ENCODE results near the gene SLC12A3. TPM values are rescaled to one million over a fixed set of nuclear protein-coding genes. Genes with fewer than 3 reads are reported as not detected.
A peak's percentile ranks its signal among the peaks of the same experiment; 100 is the strongest.

SLC12A3 gene
- total RNA-seq, 1 experiment from 2014 or later = not detected

DNA sequence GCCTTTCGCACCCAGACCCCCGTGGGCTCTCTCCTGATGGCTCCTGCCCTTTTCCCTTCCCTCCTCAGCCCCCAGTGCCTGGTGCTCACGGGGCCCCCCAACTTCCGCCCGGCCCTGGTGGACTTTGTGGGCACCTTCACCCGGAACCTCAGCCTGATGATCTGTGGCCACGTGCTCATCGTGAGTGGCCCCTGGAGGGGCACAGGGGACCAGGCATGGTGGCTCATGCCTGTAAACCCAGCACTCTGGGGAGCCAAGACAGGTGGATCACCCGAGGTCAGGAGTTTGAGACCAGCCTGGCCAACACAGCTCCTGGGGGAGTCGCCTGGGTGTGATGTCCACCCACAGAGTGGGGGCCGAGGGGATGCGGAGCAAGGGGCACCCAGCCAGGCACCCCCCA lies 21.3 kb downstream of the SLC12A3 start:
- no peak for DNase-seq (ENCODE audit: low read depth)

DNA sequence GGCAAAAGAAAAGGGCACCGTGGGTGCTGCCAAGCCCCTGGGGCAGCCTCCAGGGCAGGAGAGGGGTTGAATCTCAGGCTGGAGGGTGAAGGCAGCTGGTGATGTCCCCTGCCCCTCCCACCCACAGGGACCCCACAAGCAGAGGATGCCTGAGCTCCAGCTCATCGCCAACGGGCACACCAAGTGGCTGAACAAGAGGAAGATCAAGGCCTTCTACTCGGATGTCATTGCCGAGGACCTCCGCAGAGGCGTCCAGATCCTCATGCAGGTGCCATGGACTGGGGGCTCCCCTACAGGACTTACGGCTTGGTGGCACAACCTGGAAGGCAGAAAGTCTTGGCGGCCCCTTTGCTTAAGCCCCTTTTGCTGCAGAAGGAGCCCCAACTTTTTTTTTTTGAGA lies 21.8 kb downstream of the SLC12A3 start:
- DNase-seq (ENCODE audit: low read depth) = no peak

DNA sequence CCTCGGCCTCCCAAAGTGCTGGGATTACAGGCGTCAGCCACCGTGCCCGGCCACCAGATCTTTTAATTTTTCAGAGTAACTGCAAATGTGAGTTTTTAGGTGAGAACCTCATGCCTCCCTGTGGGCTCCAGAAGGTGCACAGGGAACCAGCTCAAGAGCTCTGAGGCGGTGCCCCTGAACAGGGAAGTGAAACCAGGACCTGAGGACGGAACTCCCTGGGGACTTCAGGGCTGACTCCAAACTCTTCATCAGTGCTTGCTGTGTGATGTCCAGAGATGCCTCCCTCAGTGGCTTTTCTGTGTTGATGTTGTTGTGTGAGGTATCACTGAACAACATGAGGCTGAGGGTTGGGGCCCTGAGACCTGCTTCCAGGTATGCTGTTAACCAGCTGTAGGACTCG lies 23.8 kb downstream of the SLC12A3 start:
- no peak for DNase-seq (ENCODE audit: low read depth)

DNA sequence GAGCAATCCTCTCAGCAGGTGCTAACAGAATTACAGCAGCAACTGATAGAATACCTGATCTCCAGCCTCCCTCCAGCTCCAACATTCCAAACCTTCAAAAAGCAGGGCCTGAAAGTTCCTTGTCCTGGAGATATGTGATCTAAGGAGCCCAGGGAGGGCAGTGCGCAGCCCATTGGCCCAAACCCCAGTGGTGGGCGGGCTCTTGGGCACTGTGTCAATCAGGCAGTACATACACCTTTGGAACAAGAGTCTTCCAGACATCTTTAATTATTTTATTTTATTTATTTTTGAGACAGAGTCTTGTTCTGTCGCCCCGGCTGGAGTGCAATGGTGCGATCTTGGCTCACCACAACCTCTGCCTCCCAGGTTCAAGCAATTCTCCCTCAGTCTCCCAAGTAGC lies 24.2 kb downstream of the SLC12A3 start:
- DNase-seq (ENCODE audit: low read depth) = no peak

DNA sequence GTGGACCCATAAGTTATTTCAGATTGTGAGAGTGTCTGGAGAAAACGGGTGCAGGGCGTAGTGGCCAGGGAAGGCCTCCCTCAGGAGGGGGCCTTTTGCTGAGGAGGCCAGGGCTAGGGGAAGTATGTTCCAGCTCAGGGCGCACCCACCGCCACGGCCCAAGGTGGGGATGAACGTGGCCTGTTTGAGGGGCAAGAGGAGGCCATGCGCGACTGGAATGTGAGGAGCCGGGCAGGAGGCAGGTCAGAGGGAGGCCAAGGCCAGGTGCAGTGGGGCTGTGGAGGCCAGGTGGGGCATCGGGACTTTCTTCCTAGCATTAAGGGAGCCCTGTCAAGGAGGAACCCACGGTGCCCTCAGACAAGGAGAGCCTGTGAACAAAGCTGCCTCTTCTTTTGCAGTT lies 26.7 kb downstream of the SLC12A3 start:
- DNase-seq (ENCODE audit: low read depth) = no peak

DNA sequence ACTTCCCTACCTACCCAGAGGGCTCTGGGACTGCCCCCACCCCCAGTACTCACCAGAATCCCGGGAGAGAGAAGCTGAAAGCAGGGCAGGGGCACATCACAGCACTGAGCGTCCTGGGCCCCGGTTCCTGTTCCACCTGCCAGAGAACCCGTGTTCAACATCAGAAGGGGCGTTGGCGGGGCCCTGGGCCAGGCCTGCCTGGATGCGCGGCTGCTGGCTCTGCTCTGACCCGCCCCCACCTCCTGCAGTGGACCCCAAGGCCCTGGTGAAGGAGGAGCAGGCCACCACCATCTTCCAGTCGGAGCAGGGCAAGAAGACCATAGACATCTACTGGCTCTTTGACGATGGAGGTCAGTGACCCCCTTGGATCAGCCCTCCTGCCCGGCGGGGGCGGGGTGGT lies 27.7 kb downstream of the SLC12A3 start:
- DNase-seq (ENCODE audit: low read depth) = no peak

DNA sequence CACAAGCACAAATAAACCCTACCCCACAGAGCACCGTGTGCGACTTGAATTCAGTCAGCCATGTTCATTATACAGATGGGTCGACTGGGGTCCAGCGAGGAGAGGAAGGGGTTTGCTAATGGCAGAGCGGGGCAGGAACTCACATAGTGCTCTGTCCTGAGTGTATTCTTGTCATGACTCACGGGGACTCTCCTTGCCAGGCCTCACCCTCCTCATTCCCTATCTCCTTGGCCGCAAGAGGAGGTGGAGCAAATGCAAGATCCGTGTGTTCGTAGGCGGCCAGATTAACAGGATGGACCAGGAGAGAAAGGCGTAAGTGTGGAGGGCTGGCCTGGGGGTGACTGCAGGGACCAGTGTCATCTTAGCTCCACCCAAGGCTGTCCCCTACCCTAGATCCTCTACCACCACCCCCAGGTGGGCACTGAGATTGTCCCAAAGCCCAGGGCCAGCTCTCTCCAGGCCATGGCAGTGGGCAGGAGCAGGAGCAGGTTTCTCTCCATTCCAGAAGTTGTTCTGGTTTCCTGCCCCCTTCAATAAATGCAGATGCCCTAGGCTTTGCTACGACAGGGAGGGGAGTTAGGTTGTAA lies 29.4 kb downstream of the SLC12A3 start:
- no peak for DNase-seq (ENCODE audit: low read depth)

DNA sequence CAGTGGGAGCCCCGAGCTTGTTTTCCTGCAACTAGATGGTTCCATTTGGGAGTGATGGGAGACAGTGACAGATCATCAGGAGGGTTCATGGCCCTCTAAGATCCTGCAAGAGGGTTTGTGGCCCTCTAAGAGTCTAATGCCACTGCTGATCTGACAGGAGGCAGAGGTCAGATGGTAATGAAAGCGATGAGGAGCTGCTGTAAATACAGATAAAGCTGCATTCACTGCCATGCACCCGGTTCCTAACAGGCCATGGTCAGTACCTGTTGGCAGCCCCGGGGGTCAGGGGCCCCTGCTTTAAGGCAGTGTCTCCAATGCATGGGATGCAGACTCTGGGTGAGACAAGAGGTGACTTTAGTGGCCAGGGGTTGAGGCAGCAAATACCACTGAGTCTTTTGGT lies 30.8 kb downstream of the SLC12A3 start:
- no peak for DNase-seq (ENCODE audit: low read depth)

DNA sequence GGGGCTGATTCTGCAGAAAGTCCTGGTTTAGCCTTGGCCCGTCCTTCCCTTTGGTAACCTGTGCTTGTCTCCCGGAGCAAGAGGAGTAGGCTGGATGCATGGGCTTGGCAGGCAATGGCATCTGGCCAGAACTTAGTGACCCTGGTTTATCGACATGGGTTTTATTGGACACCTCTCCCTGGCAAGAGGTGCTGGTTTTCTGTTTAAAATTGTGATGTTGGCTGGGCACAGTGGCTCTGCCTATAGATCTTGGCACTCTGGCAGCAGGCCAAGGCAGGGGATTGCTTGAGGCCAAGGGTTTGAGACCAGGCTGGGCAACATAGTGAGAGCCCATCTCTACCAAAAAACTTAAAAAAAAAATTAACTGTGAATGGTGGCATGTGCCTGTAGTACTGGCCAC lies 31.2 kb downstream of the SLC12A3 start:
- DNase-seq (ENCODE audit: low read depth) = no peak

DNA sequence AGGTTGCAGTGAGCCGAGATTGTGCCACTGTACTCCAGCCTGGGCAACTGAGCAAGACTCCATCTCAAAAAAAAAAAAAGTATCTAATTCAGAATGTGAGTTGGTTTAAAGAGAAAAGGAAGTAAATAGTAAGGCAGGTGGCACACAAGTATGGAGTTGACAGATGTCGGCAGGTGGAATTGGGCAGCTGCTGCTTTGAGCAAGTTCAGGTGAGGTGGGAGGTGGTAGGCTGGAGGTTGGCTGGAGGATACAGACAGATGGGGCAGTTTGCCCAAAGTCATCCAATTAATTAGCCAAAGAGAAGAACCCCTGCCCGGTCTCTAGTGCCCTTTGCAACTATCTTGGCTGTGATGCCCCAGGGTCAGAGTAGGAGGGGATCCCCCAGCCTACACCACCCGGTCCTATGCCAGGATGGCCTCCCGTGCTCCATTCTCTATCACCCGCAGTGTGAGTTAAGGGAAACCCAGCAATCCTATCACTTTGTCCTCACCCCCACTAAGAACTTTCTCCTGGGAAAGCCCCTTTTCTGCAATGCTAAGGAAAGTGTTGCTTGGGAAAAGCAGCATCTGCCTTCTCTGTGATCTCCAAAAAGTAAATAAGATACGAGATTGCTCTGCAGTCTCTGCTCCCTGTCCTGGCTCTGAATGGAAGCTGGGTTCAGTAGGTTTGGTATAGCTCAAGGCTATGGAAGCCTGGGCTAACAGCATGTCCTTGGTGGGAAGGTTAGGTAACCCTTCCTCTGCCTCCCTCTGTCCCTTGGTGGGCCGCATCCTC lies 32.2 kb downstream of the SLC12A3 start:
- DNase-seq (ENCODE audit: low read depth) = no peak

DNA sequence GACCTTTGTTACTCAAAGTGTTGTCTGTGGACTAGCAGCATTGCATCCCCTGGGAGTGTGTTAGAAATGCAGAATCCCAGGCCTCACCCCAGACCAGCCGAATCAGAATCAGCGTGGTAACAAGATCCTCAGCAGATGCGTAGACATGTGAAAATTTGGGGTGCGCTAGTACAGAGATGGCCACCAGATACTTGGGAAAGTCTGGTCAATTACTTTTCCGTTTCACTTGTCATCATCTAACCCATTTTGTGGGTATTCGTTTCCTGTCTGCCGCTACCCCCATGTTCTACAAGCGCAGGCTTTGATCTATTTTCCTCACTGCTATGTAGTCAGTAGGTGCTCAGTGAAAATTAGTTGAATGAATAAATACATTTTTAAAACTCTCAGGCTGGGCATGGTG lies 33.8 kb downstream of the SLC12A3 start:
- DNase-seq (ENCODE audit: low read depth) = no peak

DNA sequence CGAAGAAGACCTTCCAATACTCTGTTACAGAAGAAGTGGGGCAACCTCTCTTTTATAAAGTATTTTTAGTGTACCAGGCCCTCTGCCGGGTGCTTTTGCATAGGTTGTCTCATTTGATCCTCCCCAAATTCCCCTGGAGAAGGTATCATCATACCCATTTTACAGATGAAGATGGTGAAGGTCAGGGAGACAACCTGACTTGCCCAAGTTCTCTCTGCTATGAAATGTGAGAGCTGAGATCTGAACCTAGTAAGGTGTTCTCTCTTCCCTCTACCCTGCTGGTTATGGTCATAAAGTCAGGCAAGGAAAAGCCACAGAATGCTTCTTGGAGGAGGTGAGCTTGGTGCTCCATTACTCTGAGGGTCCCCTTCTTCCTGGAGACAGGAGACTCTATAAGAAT lies 38.9 kb downstream of the SLC12A3 start:
- no peak for DNase-seq (ENCODE audit: low read depth)

DNA sequence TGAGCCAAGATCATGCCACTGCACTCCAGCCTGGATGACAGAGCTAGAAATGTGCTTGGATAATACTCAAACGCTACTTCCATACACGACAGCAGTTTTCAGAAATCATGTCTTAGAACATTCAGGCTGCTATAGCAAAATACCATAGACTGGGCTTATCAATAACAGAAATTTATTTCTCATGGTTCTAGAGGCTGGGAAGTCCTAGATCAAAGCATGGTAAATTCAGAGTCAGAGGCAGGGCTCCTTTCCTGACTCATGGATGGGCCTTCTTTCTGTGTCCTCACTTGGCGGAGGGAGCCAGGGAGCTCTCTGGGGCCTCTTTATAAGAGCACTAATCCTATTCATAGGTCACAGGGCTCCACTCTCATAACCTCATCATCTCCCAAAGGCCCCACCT lies 42.4 kb downstream of the SLC12A3 start:
- no peak for DNase-seq (ENCODE audit: low read depth)

DNA sequence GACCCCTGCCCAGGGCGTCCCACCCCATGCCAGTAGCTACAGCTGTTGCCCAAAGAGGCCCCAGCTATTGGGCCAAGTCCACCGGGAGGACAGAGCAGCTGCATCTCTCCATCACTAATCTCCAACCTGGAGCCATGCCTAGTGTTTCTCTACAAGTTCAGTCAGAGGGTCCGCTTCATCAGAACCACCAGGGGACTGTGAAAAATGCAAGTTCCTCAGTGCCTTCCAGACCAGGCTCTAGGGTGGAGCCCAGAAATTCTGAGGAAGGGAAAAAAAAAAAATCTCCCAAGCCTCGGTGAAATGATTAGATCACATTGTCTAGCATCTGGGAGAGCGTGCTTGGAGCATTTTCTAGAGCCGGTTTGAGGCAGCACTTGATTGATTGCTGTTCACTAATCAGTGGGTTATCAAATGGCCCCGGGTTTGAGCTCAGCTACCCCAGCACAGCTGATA lies 44.5 kb downstream of the SLC12A3 start:
- DNase-seq (ENCODE audit: low read depth) = no peak

DNA sequence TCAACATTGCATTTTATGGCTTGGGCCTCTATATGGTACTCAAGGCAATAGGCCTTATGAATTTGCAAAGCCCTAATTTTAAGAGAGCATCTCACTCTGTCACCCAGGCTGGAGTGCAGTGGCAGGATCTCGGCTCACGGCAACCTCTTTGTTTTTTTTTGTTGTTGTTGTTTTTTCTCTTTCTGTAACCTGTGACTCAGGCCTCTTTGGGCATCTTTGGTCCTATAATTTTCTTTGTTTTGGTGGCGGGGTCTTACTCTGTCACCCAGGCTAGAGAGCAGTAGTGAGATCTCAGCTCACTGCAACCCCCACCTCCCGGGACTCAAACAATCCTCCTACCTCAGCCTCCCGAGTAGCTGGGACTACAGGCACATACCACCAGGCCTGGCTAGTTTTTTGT lies 45.1 kb downstream of the SLC12A3 start:
- no peak for DNase-seq (ENCODE audit: low read depth)

DNA sequence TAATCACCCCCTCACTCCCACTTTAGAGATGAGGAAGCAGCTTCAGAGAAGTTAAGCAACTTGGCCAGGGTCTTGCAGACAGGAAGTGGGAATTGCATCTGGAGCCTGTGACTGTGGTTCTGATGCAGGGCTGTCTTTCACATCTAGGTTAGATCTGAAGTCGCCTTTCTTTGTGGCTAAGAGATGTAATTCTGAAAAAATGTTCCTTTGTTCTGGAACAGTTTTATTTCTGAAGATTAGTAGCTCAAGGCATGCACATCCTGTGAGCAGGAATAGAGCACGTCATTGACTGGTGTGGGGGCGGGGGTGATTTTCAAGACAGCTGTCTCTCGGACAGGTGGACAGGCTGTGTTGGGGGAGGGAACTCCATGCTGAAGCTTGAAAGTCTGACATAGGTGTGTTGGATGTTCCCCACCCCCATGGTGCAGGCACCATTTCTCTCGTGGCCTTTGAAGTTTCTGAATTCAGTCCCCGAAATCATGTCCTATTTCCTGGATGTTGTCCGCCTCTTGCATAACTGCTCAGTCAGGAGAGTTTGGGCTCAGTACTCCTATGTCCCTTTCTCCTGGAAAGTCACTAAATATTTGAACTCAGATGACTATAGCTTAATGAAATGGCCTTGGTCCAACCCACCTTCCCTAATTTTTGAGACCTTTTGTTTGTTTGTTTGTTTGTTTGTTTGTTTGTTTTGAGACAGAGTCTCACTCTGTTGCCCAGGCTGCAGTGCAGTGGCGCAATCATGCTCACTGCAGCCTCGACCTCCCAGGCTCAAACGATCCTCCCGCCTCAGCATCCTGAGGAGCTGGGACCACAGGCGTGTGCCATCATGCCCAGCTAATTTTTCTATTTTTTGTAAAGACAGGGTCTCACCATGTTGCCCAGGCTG lies 45.9 kb downstream of the SLC12A3 start:
- DNase-seq (ENCODE audit: low read depth) = peak; percentile 81

DNA sequence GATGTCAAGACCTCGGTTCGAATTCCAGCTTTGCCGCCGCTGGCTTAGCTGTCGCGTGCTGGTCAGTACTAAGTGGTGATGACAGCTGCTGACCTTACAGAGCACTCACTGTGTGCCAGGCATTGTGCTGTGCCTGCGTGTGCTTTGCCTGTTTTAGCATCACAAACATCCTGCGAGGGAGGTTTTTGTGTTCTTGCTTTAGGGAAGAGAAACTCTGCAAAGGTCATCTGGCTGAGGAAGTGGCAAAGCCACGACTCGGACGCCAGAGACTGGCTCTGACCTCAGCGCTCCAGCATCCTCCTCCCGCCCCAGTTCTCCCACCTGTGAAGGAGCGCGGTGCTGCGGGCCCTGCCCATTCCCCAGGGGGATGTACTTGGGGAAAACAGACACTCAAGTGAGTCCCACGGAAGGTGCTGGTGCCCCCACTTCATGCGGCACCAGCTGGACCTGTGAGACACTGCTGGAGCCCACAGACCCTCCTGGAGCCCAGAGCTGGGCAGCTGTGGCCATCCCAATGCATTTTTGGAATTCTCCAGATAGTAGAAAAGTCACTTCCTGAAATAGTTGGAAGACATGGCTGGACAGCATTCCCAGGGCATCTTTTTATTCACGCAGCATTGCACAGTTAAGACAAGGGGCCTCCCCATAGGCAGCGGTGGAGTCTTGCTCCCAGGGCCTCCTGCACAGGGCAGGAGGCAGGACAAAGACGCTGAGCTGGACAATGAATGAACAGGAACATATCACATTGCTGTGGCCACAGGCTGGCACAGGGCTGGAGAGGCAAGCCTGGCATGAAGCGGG lies 47.0 kb downstream of the SLC12A3 start:
- DNase-seq (ENCODE audit: low read depth) = peak; percentile 24

DNA sequence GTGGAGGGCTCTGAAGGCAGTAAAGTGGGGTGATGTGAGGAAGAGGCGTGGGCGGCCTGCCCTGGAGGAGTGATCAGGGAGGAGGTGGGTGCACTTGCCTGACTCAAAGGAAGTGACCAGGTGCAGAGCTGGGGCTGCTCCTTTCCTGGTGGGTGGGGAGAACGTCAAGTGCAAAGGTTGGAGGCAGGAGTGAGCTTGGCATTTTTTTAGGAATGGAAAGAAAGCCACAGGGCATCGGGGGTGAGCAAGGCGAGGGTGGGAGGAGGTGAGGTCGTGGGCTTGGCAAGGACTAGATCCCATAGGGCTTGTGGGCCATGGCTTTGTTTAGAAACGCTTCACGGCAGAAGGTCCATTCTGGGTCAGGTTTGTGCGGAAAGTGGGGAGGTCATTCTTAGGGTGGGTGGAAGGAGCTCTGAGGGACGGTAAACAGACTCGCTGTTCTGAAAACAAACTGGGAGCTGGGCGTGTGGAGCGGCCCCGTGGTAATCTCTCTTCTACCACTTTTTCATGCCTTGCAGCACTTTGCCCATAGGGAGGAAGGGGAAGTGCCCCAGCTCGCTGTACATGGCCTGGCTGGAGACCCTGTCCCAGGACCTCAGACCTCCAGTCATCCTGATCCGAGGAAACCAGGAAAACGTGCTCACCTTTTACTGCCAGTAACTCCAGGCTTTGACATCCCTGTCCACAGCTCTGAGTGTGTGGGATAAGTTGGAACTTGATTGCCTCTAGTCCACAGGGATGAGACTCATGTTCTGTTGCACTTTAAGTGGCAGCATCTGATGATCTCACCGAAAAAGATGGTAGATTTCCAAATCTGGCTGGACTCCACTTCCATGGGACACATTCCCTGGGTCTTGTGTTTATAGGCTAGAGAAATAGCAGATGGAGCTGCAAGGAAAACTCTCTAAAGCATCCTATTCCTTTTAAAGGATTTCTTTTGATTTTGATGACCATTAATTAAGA lies 48.0 kb downstream of the SLC12A3 start:
- DNase-seq (ENCODE audit: low read depth) = no peak

DNA sequence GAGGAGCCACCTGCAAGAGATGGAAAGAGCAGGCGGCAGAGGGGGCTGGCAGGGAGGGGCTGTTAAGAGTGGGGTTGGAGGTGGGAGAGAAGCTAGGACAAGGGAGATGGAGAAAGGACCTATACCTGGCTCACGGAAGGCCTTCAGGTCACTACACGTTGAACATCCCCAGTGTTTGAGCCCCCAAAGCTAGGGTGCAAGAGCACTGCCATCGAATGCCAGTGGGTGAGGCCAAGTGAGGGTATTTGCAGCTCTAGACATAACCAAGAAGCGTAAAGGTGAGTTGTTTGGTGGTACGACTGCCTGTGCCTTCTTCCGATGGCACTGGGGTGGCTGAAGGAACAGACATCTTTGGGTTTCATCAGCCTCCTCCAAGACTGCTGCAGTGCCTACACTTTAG lies 49.9 kb downstream of the SLC12A3 start:
- DNase-seq (ENCODE audit: low read depth) = no peak

All from HT1080 (cell line).